HEK293 (cell line): ENCODE measurements around the gene PHAF1.

Experiments
- EGR2 ChIP-seq: fragments of 450-650 bp; formaldehyde crosslinking; IDR thresholded peaks from 2 replicates; pipeline ENCODE4 v1.5.1; 2016; ENCODE audit warnings: low read depth, missing biosample characterization, missing genetic modification characterization
- ELK4 ChIP-seq: IDR thresholded peaks from 2 replicates; pipeline ENCODE4 v1.6.1; 2011; ENCODE audit warnings: mild to moderate bottlenecking, low read depth, low read length, borderline replicate concordance
- HIC1 ChIP-seq: fragments of 450-650 bp; formaldehyde crosslinking; IDR thresholded peaks from 2 replicates; pipeline ENCODE4 v1.5.1; 2016; ENCODE audit warnings: missing biosample characterization, missing genetic modification characterization
- HOXA7 ChIP-seq: sonication (generic); formaldehyde crosslinking; IDR thresholded peaks from 2 replicates; pipeline ENCODE4 v1.8.1; 2022; ENCODE audit warnings: missing genetic modification reagents, borderline replicate concordance
- IKZF3 ChIP-seq: fragments of 450-650 bp; IDR thresholded peaks from 2 replicates; pipeline ENCODE4 v1.5.0; 2018; ENCODE audit warnings: missing biosample characterization, mild to moderate bottlenecking, missing genetic modification characterization, moderate library complexity
- KLF10 ChIP-seq: fragments of 450-650 bp; IDR thresholded peaks from 2 replicates; pipeline ENCODE4 v1.5.1; 2018; ENCODE audit warnings: missing biosample characterization, mild to moderate bottlenecking, missing genetic modification characterization
- KLF17 ChIP-seq: fragments of 450-650 bp; formaldehyde crosslinking; IDR thresholded peaks from 2 replicates; pipeline ENCODE4 v1.5.1; 2016; ENCODE audit warnings: missing biosample characterization, missing genetic modification characterization
- KLF8 ChIP-seq: fragments of 450-650 bp; formaldehyde crosslinking; IDR thresholded peaks from 2 replicates; pipeline ENCODE4 v1.5.1; 2016; ENCODE audit warnings: missing biosample characterization, missing genetic modification characterization
- OVOL3 ChIP-seq: fragments of 450-650 bp; formaldehyde crosslinking; IDR thresholded peaks from 2 replicates; pipeline ENCODE4 v1.5.1; 2016; ENCODE audit warnings: missing biosample characterization, missing genetic modification characterization
- PRDM4 ChIP-seq: fragments of 450-650 bp; formaldehyde crosslinking; IDR thresholded peaks from 2 replicates; pipeline ENCODE4 v1.5.1; 2017; ENCODE audit warnings: missing biosample characterization, missing genetic modification characterization
- YY1 ChIP-seq: fragments of 450-650 bp; formaldehyde crosslinking; IDR thresholded peaks from 2 replicates; pipeline ENCODE4 v1.5.1; 2018; ENCODE audit warnings: missing biosample characterization, missing genetic modification characterization
- ZBTB48 ChIP-seq: fragments of 450-650 bp; formaldehyde crosslinking; IDR thresholded peaks from 2 replicates; pipeline ENCODE4 v1.5.1; 2016; ENCODE audit warnings: missing biosample characterization, missing genetic modification characterization
- ZBTB7A ChIP-seq: fragments of 450-650 bp; formaldehyde crosslinking; IDR thresholded peaks from 2 replicates; pipeline ENCODE4 v1.5.1; 2016; ENCODE audit warnings: low read depth, missing biosample characterization, missing genetic modification characterization
- ZEB2 ChIP-seq: fragments of 450-650 bp; formaldehyde crosslinking; IDR thresholded peaks from 2 replicates; pipeline ENCODE4 v1.5.1; 2016; ENCODE audit warnings: missing biosample characterization, missing genetic modification characterization
- ZNF169 ChIP-seq: fragments of 450-650 bp; formaldehyde crosslinking; IDR thresholded peaks from 2 replicates; pipeline ENCODE4 v1.5.1; 2016; ENCODE audit warnings: missing biosample characterization, missing genetic modification characterization
- ZNF211 ChIP-seq: fragments of 450-650 bp; formaldehyde crosslinking; IDR thresholded peaks from 2 replicates; pipeline ENCODE4 v1.5.1; 2016; ENCODE audit warnings: low read depth, missing biosample characterization, missing genetic modification characterization
- ZNF280C ChIP-seq: fragments of 450-650 bp; formaldehyde crosslinking; IDR thresholded peaks from 2 replicates; pipeline ENCODE4 v1.5.1; 2016; ENCODE audit warnings: missing biosample characterization, missing genetic modification characterization
- ZNF426 ChIP-seq: fragments of 450-650 bp; formaldehyde crosslinking; IDR thresholded peaks from 2 replicates; pipeline ENCODE4 v1.5.1; 2017; ENCODE audit warnings: missing biosample characterization, missing genetic modification characterization, mild to moderate bottlenecking, inconsistent platforms, moderate library complexity
- ZNF449 ChIP-seq: fragments of 450-650 bp; formaldehyde crosslinking; IDR thresholded peaks from 2 replicates; pipeline ENCODE4 v1.5.1; 2017; ENCODE audit warnings: missing biosample characterization, mild to moderate bottlenecking, missing genetic modification characterization, moderate library complexity
- ZNF560 ChIP-seq: fragments of 450-650 bp; formaldehyde crosslinking; IDR thresholded peaks from 2 replicates; pipeline ENCODE4 v1.5.1; 2017; ENCODE audit warnings: missing biosample characterization, missing genetic modification characterization, borderline replicate concordance
- ZNF561 ChIP-seq: fragments of 450-650 bp; IDR thresholded peaks from 2 replicates; pipeline ENCODE4 v1.5.1; 2018; ENCODE audit warnings: missing biosample characterization, missing genetic modification characterization, borderline replicate concordance
- ZNF580 ChIP-seq: fragments of 450-650 bp; formaldehyde crosslinking; IDR thresholded peaks from 2 replicates; pipeline ENCODE4 v1.5.1; 2016; ENCODE audit warnings: missing biosample characterization, missing genetic modification characterization
- ZNF585B ChIP-seq: fragments of 450-650 bp; formaldehyde crosslinking; IDR thresholded peaks from 2 replicates; pipeline ENCODE4 v1.5.1; 2016; ENCODE audit warnings: missing biosample characterization, missing genetic modification characterization
- ZNF600 ChIP-seq: fragments of 450-650 bp; formaldehyde crosslinking; IDR thresholded peaks from 2 replicates; pipeline ENCODE4 v1.5.1; 2016; ENCODE audit warnings: missing biosample characterization, missing genetic modification characterization
- ZNF664 ChIP-seq: fragments of 450-650 bp; formaldehyde crosslinking; IDR thresholded peaks from 2 replicates; pipeline ENCODE4 v1.5.1; 2016; ENCODE audit warnings: missing biosample characterization, missing genetic modification characterization
- ZNF747 ChIP-seq: fragments of 450-650 bp; formaldehyde crosslinking; IDR thresholded peaks from 2 replicates; pipeline ENCODE4 v1.5.1; 2016; ENCODE audit warnings: missing biosample characterization, missing genetic modification characterization
- ZNF76 ChIP-seq: fragments of 450-650 bp; formaldehyde crosslinking; IDR thresholded peaks from 2 replicates; pipeline ENCODE4; 2016; ENCODE audit warnings: low read depth, missing biosample characterization, missing genetic modification characterization, borderline replicate concordance
- ZNF776 ChIP-seq: fragments of 450-650 bp; formaldehyde crosslinking; IDR thresholded peaks from 2 replicates; pipeline ENCODE4 v1.5.0; 2017; ENCODE audit warnings: missing biosample characterization, missing genetic modification characterization, borderline replicate concordance
- ZNF837 ChIP-seq: fragments of 450-650 bp; formaldehyde crosslinking; IDR thresholded peaks from 2 replicates; pipeline ENCODE4 v1.5.1; 2016; ENCODE audit warnings: missing biosample characterization, missing genetic modification characterization

PHAF1 gene

GRCh38 chr16:67183627-67184452 lies 74.1 kb downstream of the PHAF1 start, which contains the start of gene MATCAP1 (continued):
- TF ChIP-seq OVOL3 (tag by site-specific recombination) (no peak), ZNF280C (tag by site-specific recombination) (no peak), ZEB2 (tag by site-specific recombination) (peak; percentile 95), ZNF426 (tag by site-specific recombination) (no peak), YY1 (tag by site-specific recombination) (no peak), ZNF561 (tag by site-specific recombination) (0 out of 2 replicates have a peak, but pooled peaks have one; percentile 67), KLF17 (peak; percentile 72; the same call in 1 of the 2 replicates), IKZF3 (tag by site-specific recombination) (peak; percentile 26), ZNF580 (tag by site-specific recombination) (no peak), ZNF600 (tag by site-specific recombination) (peak; percentile 89), ZBTB7A (tag by site-specific recombination) (peak; percentile 40; the same call in 1 of the 2 replicates), PRDM4 (tag by site-specific recombination) (peak; percentile 8; the same call in 1 of the 2 replicates), ZNF747 (tag by site-specific recombination) (no peak), ZNF776 (tag by site-specific recombination) (no peak), ZNF837 (tag by site-specific recombination) (no peak), ZNF449 (tag by site-specific recombination) (peak; percentile 79), ZBTB48 (tag by site-specific recombination) (no peak), ZNF169 (tag by site-specific recombination) (no peak), ZNF585B (no peak), ZNF76 (tag by site-specific recombination) (0 out of 2 replicates have a peak, but pooled peaks have one; percentile 7), KLF8 (tag by site-specific recombination) (peak; percentile 92), HIC1 (tag by site-specific recombination) (no peak), ELK4 (no peak), EGR2 (tag by site-specific recombination) (peak; percentile 87), HOXA7 (CRISPR knock-in tag) (no peak), ZNF211 (tag by site-specific recombination) (no peak), KLF10 (tag by site-specific recombination) (peak; percentile 66; the same call in 1 of the 2 replicates), ZNF664 (tag by site-specific recombination) (no peak), ZNF560 (tag by site-specific recombination) (no peak)
